Endometrium (tissue), 2 donors: ENCODE measurements around the gene VHLL.
"Not testable (repeated sequence)": the region's sequence is repeated elsewhere in the genome, so short reads cannot be mapped to it uniquely, and the experiment has no call there.

Experiments used
- FAIRE-seq: peaks from 2 replicates; lab custom pipeline; 2012; peaks lifted over from hg19 to GRCh38; lab: Jason Lieb, UNC
- donor health status: control.
- donor health status: control.

The VHLL gene

GRCh38 chr1:156298852-156299357 lies at the start of gene VHLL:
TSS of gene VHLL (minus strand) at chr1:156299307. CDS start at chr1:156299189, 118 bp downstream.
- FAIRE-seq = no peak

GRCh38 chr1:156347331-156347730 lies 48.2 kb upstream of the VHLL start:
- FAIRE-seq = no peak

GRCh38 chr1:156346636-156347035 lies 47.5 kb upstream of the VHLL start:
- no peak for FAIRE-seq

DNA sequence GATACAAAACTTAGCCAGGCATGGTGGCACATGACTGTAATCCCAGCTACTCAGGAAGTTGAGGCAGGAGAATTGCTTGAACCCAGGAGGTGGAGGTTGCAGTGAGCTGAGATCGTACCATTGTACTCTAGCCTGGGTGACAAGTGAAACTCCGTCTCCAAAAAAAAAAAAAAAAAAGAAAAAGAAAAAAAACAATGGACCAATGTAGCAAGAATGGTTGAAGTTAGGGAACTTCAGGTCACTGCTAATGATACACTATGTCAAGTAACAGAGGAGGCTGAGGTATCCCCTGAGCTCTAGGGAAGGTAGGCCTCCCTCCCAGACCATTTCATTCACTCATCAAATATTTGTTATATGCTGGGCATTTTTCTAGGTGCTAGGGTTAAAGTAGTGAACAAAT lies 46.9 kb upstream of the VHLL start:
- FAIRE-seq = not testable (repeated sequence)

GRCh38 chr1:156344409-156344808 lies 45.3 kb upstream of the VHLL start:
- no peak for FAIRE-seq

DNA sequence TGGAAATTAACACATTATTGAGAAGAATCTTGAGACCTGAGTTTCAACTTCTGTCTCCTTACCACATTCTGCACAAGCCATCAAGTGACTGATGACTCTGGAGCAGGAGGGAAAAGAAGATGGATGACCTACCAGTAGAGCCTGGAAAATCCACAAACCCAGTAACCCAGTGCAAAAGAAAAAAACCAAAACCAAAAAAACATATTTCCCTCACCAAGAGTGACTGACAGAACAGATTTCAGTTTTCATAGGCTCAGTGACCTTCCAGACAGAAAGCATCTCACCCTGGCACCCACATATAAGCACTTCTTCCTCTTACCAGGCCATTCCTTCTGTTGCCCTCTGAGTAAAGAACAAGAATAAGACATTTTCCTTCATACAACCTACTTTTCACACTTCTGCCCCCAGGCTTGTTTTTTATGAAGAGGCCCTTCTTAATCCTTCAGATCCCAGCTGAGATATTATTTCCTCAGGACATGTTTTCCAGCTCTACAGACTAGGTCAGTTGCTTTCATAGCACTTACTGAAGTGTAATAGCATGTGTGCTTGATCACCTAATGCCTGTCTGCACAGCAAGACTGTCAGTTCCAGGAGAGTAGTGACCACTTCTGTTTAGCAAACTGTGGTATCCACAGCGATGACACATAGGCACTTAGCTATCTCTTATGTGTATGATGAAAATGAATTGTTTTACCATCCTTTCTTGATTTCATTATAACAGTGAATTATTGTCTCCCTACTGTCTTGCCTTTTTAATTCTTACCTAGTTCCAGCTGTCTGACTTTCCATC lies 43.3 kb upstream of the VHLL start:
- FAIRE-seq = no peak

DNA sequence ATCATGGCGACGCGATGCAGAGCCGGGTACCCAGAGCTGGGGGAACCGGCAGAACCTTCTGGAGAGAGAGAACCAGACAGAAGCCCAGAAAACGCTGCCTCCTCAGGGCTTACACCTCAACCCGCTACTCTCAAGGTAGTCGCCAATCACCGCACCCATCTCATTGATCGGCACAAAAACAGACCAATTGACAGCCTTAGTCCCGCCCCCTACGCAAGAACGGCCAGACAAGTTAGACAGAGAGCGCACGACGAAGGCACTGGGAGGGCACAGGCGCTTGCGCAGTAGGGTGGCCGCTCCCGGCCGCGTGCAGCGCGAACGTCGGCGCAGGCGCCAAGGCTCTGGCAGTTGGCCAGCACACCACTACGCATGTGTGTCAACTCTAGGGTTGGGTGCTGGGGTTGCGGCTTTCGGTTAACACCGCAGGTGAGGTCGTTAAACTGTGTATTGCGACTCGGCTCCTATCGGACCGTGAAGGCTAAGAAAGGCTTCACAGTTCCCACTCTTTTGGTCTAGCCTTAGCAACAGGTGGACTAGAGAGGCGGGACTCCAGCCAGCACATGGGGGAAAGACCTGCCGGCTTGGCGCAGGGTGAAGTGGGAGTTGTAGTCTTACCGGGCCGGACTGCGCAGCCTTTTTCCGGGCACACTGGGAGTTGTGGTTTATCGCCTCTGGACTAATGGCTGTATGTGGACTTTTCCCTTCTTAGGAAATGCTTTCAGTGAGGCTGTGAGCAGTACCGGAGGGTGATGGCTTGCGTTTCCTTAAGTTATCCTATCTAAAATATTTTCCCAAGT lies 39.3 kb upstream of the VHLL start, which contains the start of the genes CCT3 and TSACC:
Gene CCT3 (minus strand): TSS at position 113 of the 797 bp plus-strand sequence. CDS start 108 bp downstream, at position 5.
Gene TSACC (plus strand): TSS at position 347 of the 797 bp plus-strand sequence. CDS start 1,232 bp downstream, outside the sequence.
- FAIRE-seq = peak; percentile 94

DNA sequence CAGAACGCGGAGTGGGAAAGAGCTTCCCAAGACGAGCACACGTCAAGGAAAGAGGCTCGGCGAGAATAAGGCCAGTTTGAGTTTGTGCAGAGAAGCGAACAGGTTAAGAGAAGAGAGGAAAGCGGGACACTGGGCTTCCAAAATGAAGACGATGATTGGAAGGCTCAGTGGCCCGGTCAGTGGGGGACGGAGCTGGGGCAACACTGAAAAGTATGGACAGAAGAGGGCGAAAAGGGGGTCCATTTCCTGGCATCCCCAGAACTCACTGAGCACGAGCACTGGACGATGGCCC lies 38.7 kb upstream of the VHLL start:
- no peak for FAIRE-seq

GRCh38 chr1:156337052-156337887 lies 38.2 kb upstream of the VHLL start:
- FAIRE-seq = no peak

- FAIRE-seq = no peak
Observed at GRCh38 chr1:156336242-156336641, 37.1 kb upstream of the VHLL start.

- FAIRE-seq = not testable (repeated sequence)
Observed at GRCh38 chr1:156323179-156323578, 24.1 kb upstream of the VHLL start.

DNA sequence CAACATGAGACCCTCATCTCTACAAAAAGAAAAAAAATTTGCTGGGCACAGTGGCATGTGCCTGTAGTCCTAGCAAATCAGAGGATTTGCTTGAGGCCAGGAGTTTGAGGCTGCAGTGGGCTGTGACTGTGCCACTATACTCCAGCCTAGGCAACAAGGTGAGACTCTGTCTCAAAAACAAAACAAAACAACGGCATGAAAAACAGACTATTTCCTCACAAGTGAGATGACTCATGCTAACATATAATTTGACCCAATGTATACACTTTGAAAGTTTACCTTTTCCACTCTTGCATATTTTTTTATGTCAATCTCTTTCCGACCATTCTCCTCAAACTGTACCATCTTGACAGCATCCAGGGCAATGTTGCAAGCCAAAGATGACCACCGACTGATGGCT lies 21.5 kb upstream of the VHLL start:
- FAIRE-seq = no peak

- FAIRE-seq = no peak
Observed at GRCh38 chr1:156319664-156320063, 20.6 kb upstream of the VHLL start.

DNA sequence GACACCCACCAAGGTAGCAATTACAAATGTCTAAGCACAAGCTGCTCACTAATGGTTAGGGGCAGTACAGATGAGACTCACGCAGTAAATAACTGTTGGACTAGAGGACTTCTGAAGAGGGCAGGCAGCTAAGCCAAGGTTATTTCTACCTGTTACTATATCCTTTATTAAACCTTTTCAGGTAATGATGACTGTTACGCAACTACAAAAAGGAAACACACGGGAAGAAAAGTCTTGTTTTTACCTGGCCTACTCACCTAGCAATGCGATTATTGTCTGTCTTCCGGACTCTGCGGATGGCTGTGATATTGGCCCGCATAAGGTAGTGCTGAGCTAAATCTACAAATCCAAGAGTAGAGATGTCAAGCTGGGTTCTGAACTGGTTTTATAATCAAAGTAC lies 17.8 kb upstream of the VHLL start:
- no peak for FAIRE-seq

DNA sequence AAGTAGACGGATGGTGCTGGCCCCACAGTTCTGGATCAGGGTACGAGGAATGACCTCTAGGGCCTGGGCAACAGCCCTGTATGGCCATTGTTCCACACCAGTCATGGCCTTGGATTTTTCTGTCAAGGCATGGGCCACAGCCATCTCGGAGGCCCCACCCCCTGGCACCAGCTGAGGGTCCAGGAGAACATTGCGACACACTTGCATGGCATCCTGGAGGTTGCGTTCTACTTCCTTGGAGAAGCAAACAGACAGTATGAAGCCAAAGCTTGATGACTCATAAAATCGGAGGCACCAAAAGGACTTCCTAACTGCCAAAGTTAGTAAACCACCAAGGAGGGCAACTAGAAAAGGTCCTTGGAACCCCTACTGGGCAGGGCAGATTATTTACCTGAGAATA lies 11.9 kb upstream of the VHLL start:
- FAIRE-seq = no peak

DNA sequence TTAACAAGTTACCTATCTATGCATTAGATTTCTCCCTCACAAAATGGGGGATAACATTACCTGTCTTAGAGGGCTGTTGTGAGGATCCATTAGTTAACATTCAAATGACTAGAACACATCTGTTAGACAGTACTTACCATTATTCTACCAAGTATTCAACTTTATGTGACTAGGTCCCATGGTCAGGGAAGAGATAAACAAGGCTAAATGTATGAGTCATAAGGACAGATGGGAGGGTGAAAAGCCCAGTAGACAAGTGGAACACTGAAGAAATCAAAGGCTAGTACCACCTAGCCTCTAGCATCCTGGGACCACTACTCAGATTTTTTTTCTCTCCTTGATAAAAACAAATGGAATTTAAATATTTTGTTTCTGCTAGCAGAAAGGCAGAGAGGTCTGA lies 9.0 kb upstream of the VHLL start:
- FAIRE-seq = no peak

DNA sequence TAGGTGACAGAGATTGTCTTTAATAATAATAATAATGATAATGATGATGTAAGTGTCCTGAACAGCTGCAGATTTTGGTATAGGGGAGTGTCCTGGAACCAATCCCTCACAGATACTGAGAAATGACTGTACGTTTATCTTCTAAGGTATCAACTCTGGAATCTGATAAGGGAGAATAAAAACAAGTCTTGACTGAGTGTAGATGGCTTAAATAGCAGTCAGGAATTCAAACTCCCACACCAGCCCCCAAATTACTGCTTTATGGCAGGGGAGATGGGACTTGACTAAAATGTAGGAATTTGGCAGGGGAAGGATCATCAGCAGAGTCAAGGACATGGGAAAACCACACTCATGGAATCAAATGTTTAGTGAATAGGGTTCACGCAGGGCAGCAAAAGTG lies 6.1 kb upstream of the VHLL start:
- no peak for FAIRE-seq

DNA sequence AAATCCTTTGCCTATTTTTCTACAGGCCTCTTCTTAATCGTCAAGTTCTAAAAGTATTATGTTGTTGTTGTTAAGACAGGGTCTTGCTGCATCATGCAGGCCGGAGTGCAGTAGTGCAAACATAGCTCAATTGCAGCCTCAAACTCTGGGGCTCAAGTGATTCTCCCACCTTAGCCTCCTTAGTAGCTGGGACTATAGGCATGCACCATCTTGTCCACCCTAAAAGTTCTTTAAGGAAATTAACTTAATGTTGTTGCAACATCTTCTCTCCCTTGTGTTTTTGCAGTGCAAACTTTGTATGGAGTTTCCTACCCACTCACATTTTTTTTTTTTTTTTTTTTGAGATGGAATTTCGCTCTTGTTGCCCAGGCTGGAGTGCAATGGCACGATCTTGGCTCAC lies 4.1 kb upstream of the VHLL start:
- no peak for FAIRE-seq

DNA sequence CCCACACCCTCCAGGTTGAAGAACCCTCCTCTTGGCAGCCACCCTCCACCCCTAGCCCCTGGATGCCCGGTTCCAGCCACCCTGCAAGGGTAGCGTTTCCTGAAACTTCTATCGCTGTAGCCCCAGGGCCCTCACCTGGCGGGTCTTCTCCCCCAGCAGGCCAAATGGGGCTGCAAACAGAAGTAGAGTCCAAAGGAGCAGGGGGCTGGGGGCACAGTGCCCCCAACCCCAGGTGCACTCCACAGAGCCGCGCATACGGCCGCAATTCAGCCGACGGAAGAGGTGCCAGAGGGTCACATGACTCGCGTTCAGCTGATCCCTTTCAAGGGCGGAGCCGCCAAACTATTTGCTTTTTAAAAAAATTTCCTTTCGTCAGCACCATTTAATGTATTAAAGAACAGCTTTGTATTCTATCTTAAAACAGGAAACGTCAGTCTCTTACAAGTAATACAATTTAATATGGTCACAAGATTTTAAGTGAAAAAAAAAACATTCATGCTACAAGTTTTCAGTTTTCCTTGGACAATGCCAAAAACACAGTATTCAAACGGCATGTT lies 3.6 kb downstream of the VHLL start, which contains the start of gene GLMP:
Gene GLMP (minus strand): TSS at position 289 of the 557 bp plus-strand sequence. CDS start 34 bp downstream, at position 255.
- FAIRE-seq = peak; percentile 66

GRCh38 chr1:156293895-156294294 lies 5.2 kb downstream of the VHLL start:
- no peak for FAIRE-seq

GRCh38 chr1:156293098-156293434 lies 6.0 kb downstream of the VHLL start:
- no peak for FAIRE-seq
